Effector memory CD8-positive, alpha-beta T cell (primary cell): Measurements from ENCODE around the gene CRYGC.
A peak's percentile ranks its signal among the peaks of the same experiment; 100 is the strongest.
"Not testable (repeated sequence)": the region's sequence is repeated elsewhere in the genome, so short reads cannot be mapped to it uniquely, and the experiment has no call there.

ENCODE experiments used
- ATAC-seq: fragments of 150-1000 bp; cut with Tn5 transposase; replicated peaks from 2 replicates; pipeline ENCODE4 v1.10.0; 2021; ENCODE audit warnings: mild to moderate bottlenecking, moderate library complexity
- DNase-seq, 3 experiments: peaks; one replicate each; pipeline ENCODE4 v3.0.0; 2021
- H3K27ac Mint-ChIP-seq, 2 donors: one replicate each; pipeline ENCODE4 v1.8.0; 2022; ENCODE audit warnings: mild to moderate bottlenecking in 2 of 2, mixed read lengths in 2 of 2, moderate library complexity in 2 of 2
- H3K27me3 Mint-ChIP-seq, 2 donors: one replicate each; pipeline ENCODE4 v1.8.0; 2022; ENCODE audit warnings: mixed read lengths in 2 of 2
- H3K36me3 Mint-ChIP-seq: one replicate; pipeline ENCODE4 v1.8.0; 2022; ENCODE audit warnings: mild to moderate bottlenecking, moderate library complexity, mixed read lengths; ENCODE audit not compliant: insufficient read depth
- H3K4me1 Mint-ChIP-seq, 2 donors: one replicate each; pipeline ENCODE4 v1.8.0; 2022; ENCODE audit warnings: low read depth in 2 of 2, mixed read lengths in 2 of 2
- H3K4me3 Mint-ChIP-seq, 2 donors: one replicate each; pipeline ENCODE4 v1.8.0; 2022; ENCODE audit warnings: mild to moderate bottlenecking in 2 of 2, mixed read lengths in 2 of 2, moderate library complexity in 2 of 2
- H3K9me3 Mint-ChIP-seq, 2 donors: one replicate each; pipeline ENCODE4 v1.8.0; 2022; ENCODE audit warnings: mixed read lengths in 2 of 2

CRYGC gene

GRCh38 chr2:208127090-208127489 is 2.5 kb downstream of the CRYGC start:
- Mint-ChIP-seq H3K36me3 (no peaks in the 10 kb centered on the region), H3K4me3 (no peak overlapping the region)
- ATAC-seq: no peak

GRCh38 chr2:208125251-208125650 is 4.4 kb downstream of the CRYGC start:
- Mint-ChIP-seq H3K9me3 (peaks cover 0 to 2% of the 10 kb centered on the region in 2 donors), H3K27me3 (peaks cover 35 to 62% of the 10 kb centered on the region in 2 donors), H3K4me1 (peaks cover 1 to 7% of the 10 kb centered on the region in 2 donors), H3K36me3 (no peaks in the 10 kb centered on the region), H3K4me3 (no peak overlapping the region), H3K27ac (no peak overlapping the region)
- ATAC-seq: no peak
- DNase-seq: no peak

More at GRCh38 chr2:208127090-208127489, 2.5 kb downstream of the CRYGC start:
- H3K27me3 Mint-ChIP-seq: peaks cover 29 to 55% of the 10 kb centered on the region in 2 donors
- H3K27ac Mint-ChIP-seq: no peak overlapping the region
- DNase-seq: no peak
- peaks cover 0 to 2% of the 10 kb centered on the region in 2 donors for H3K9me3 Mint-ChIP-seq
- H3K4me1 Mint-ChIP-seq: peaks cover 1 to 7% of the 10 kb centered on the region in 2 donors

GRCh38 chr2:208124013-208124715 is 5.5 kb downstream of the CRYGC start, which contains the start of gene CRYGD:
Gene CRYGD (minus strand): TSS chr2:208124524. CDS start chr2:208124473, 51 bp downstream.
- DNase-seq, H3K27ac Mint-ChIP-seq, H3K36me3 Mint-ChIP-seq, ATAC-seq, H3K4me1 Mint-ChIP-seq, H3K9me3 Mint-ChIP-seq: not testable (repeated sequence)
- Mint-ChIP-seq H3K4me3 (peak within 1 kb of the TSS in 1 of 2 donors; percentile 19), H3K27me3 (peaks cover 35 to 51% of the 10 kb centered on the region in 2 donors)

- peaks cover 1 to 7% of the 10 kb centered on the region in 2 donors for H3K4me1 Mint-ChIP-seq
- peaks cover 29 to 33% of the 10 kb centered on the region in 2 donors for H3K27me3 Mint-ChIP-seq
- peaks cover 4% of the 10 kb centered on the region for H3K36me3 Mint-ChIP-seq
- H3K4me3 Mint-ChIP-seq: no peak overlapping the region
- ATAC-seq: no peak
- peaks cover 0 to 2% of the 10 kb centered on the region in 2 donors for H3K9me3 Mint-ChIP-seq
- no peak overlapping the region for H3K27ac Mint-ChIP-seq
- DNase-seq: no peak
These were observed 7.4 kb downstream of the CRYGC start for GRCh38 chr2:208122248-208122647.

- peaks cover 10 to 13% of the 10 kb centered on the region in 2 donors for H3K27me3 Mint-ChIP-seq
- no peak for ATAC-seq
- H3K4me1 Mint-ChIP-seq: no peaks in the 10 kb centered on the region
- H3K27ac Mint-ChIP-seq: no peak overlapping the region
- DNase-seq: no peak
- no peak overlapping the region for H3K4me3 Mint-ChIP-seq
- H3K9me3 Mint-ChIP-seq: no peaks in the 10 kb centered on the region
- peaks cover 4% of the 10 kb centered on the region for H3K36me3 Mint-ChIP-seq
These were observed 10.7 kb downstream of the CRYGC start for GRCh38 chr2:208118918-208119317.

GRCh38 chr2:208117390-208117789 is 12.2 kb downstream of the CRYGC start:
- not testable (repeated sequence) for H3K9me3 Mint-ChIP-seq, ATAC-seq, DNase-seq, H3K4me1 Mint-ChIP-seq, H3K36me3 Mint-ChIP-seq, H3K27ac Mint-ChIP-seq, H3K4me3 Mint-ChIP-seq
- peaks cover 11 to 21% of the 10 kb centered on the region in 2 donors for H3K27me3 Mint-ChIP-seq

GRCh38 chr2:208112969-208113368 is 16.7 kb downstream of the CRYGC start:
- Mint-ChIP-seq H3K4me3 (no peak overlapping the region), H3K4me1 (no peaks in the 10 kb centered on the region), H3K36me3 (no peaks in the 10 kb centered on the region), H3K27ac (no peak overlapping the region), H3K9me3 (no peaks in the 10 kb centered on the region), H3K27me3 (peaks cover 11 to 27% of the 10 kb centered on the region in 2 donors)
- DNase-seq (no peak), ATAC-seq (no peak)

GRCh38 chr2:208112273-208112745 is 17.3 kb downstream of the CRYGC start:
- ATAC-seq, H3K9me3 Mint-ChIP-seq, H3K27ac Mint-ChIP-seq, H3K36me3 Mint-ChIP-seq, DNase-seq, H3K4me1 Mint-ChIP-seq, H3K4me3 Mint-ChIP-seq: not testable (repeated sequence)
- H3K27me3 Mint-ChIP-seq: peaks cover 12 to 30% of the 10 kb centered on the region in 2 donors

- DNase-seq: no peak
- H3K27me3 Mint-ChIP-seq: peaks cover 20 to 50% of the 10 kb centered on the region in 2 donors
- ATAC-seq: no peak
- H3K4me3 Mint-ChIP-seq: no peak overlapping the region
- H3K36me3 Mint-ChIP-seq: peaks cover 6% of the 10 kb centered on the region
- no peaks in the 10 kb centered on the region for H3K9me3 Mint-ChIP-seq
- peaks cover 0 to 6% of the 10 kb centered on the region in 2 donors for H3K4me1 Mint-ChIP-seq
- H3K27ac Mint-ChIP-seq: no peak overlapping the region
These were observed 26.0 kb downstream of the CRYGC start for GRCh38 chr2:208103616-208104015.

GRCh38 chr2:208101716-208102631 is 27.7 kb downstream of the CRYGC start:
- Mint-ChIP-seq H3K9me3 (no peaks in the 10 kb centered on the region), H3K4me1 (peaks cover 0 to 6% of the 10 kb centered on the region in 2 donors), H3K4me3 (no peak overlapping the region), H3K36me3 (peaks cover 6% of the 10 kb centered on the region), H3K27me3 (peaks cover 11 to 48% of the 10 kb centered on the region in 2 donors), H3K27ac (peak overlapping the region in 1 of 2 donors; percentile 62)
- DNase-seq (no peak), ATAC-seq (no peak)

- H3K27me3 Mint-ChIP-seq: peaks cover 0 to 32% of the 10 kb centered on the region in 2 donors
- no peak overlapping the region for H3K4me3 Mint-ChIP-seq
- peaks cover 6% of the 10 kb centered on the region for H3K36me3 Mint-ChIP-seq
- H3K9me3 Mint-ChIP-seq: no peaks in the 10 kb centered on the region
- peaks cover 0 to 6% of the 10 kb centered on the region in 2 donors for H3K4me1 Mint-ChIP-seq
- DNase-seq (no peak), ATAC-seq (no peak)
- peak overlapping the region in 1 of 2 donors; percentile 62 for H3K27ac Mint-ChIP-seq
These were observed 29.8 kb downstream of the CRYGC start for GRCh38 chr2:208099682-208100470.

- H3K27me3 Mint-ChIP-seq: peaks cover 0 to 26% of the 10 kb centered on the region in 2 donors
- H3K4me3 Mint-ChIP-seq, H3K9me3 Mint-ChIP-seq, H3K4me1 Mint-ChIP-seq, DNase-seq, H3K36me3 Mint-ChIP-seq, ATAC-seq, H3K27ac Mint-ChIP-seq: not testable (repeated sequence)
These were observed 30.9 kb downstream of the CRYGC start for GRCh38 chr2:208098701-208099100.

- Mint-ChIP-seq H3K27ac (no peak overlapping the region), H3K4me1 (peaks cover 0 to 6% of the 10 kb centered on the region in 2 donors), H3K27me3 (peaks cover 0 to 26% of the 10 kb centered on the region in 2 donors), H3K36me3 (peaks cover 6% of the 10 kb centered on the region), H3K4me3 (no peak overlapping the region), H3K9me3 (no peaks in the 10 kb centered on the region)
- ATAC-seq (no peak), DNase-seq (no peak)
These were observed 31.4 kb downstream of the CRYGC start for GRCh38 chr2:208098267-208098666.
